Measurements from ENCODE around the gene GOLGA6B.
"Not testable (repeated sequence)": the region's sequence is repeated elsewhere in the genome, so short reads cannot be mapped to it uniquely, and the experiment has no call there.

The GOLGA6B gene

GRCh38 chr15:72616491-72617210 is 37.8 kb upstream of the GOLGA6B start:
- Histone ChIP-seq H3K4me3 (no peak overlapping the region), H3K27ac (no peak overlapping the region), H3K4me1 (no peaks in the 10 kb centered on the region), H3K9me3 (no peaks in the 10 kb centered on the region), H3K27me3 (no peaks in the 10 kb centered on the region), H3K36me3 (no peaks in the 10 kb centered on the region)
- intact Hi-C loops (cut with DNase I; ENCODE audit: low total_unique reads) = no loop called here
- DNase-seq = no peak
- no peak for TF ChIP-seq CTCF (IDR thresholded peaks at IDR 0.05)

- H3K27me3 ChIP-seq; DNase-seq; H3K4me1 ChIP-seq; H3K27ac ChIP-seq; intact Hi-C loops (cut with DNase I; ENCODE audit: low total_unique reads); H3K9me3 ChIP-seq; H3K36me3 ChIP-seq; H3K4me3 ChIP-seq: not testable (repeated sequence)
Observed at GRCh38 chr15:72623854-72624253, 30.6 kb upstream of the GOLGA6B start.

- H3K36me3 ChIP-seq; H3K27ac ChIP-seq; intact Hi-C loops (cut with DNase I; ENCODE audit: low total_unique reads); DNase-seq; H3K4me3 ChIP-seq; H3K9me3 ChIP-seq; H3K27me3 ChIP-seq; H3K4me1 ChIP-seq: not testable (repeated sequence)
Observed at GRCh38 chr15:72626153-72626552, 28.3 kb upstream of the GOLGA6B start.

DNA sequence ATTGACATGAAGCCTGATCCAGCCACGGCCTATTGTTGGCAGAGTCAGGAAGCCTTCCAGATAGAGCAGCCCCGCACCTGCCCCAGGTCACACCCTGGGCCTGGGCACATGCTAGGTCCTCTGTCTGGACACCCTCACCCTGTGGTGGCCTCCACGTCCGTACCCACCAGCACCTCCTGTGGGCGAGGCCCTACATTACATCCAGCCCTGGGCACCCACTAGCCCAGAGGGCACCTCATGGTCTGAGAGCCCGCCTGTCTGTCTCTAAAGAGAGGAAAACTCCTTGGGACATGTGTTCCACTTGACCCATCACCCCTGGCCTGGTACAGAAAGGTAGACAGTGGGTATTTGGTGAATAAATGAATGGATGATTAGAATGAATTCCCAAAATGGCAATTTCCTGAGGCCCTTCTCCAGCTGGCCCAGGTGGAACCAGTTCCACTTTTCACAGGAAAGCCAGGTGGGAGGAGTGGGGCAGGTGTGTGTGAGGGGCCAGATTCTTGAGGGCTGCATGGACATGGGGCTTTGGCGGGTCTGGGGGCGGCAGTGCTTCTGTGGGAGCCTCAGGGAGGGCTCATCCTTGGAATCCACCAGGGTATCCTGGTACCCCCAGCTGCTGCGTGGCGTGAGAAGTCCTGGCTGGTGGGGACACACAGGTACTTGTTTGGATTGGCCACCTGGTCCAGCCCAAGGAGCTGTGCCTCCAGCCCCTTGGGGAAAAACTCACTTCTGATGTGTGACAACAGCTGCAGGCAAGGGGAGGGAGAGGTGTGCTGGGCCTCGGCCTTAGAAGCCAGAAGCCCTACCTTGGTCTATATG is 26.0 kb upstream of the GOLGA6B start:
- H3K27ac ChIP-seq; intact Hi-C loops (cut with DNase I; ENCODE audit: low total_unique reads); DNase-seq: not testable (repeated sequence)

DNA sequence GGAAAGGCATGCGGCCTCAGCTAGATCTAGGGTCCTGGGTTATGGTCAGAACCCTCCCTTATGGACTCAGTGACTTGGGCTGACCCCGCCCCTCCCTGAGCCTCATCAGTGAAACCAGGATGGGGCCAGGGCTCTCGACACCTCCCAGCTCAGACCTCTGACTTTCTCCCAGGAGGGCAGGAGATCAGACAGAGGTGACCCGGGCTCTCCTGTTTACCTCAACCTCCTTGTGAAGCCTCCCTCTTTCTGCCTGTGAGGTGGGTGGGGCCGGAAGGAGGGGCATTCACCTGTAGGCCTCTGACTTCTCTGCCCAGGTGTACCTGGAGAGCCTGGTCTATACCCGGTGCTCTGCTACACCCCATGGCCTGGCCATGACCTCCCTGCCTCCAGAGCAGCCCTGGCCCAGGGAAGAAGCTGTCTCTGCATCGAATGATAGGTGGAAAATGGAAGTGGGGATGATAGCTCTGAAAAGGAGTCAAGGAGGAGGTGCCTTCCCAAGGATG is 25.4 kb upstream of the GOLGA6B start:
- intact Hi-C loops (cut with DNase I; ENCODE audit: low total_unique reads); H3K27me3 ChIP-seq; H3K27ac ChIP-seq; H3K9me3 ChIP-seq; DNase-seq; H3K36me3 ChIP-seq; H3K4me1 ChIP-seq; H3K4me3 ChIP-seq: not testable (repeated sequence)

More for the DNA sequence above, 26.0 kb upstream of the GOLGA6B start:
- not testable (repeated sequence) for H3K4me3 ChIP-seq, H3K27me3 ChIP-seq, H3K9me3 ChIP-seq, H3K4me1 ChIP-seq, H3K36me3 ChIP-seq

- Histone ChIP-seq H3K27ac (peak overlapping the region; percentile 50 to 54), H3K4me3 (peak overlapping the region; percentile 43 to 48)
- H3K9me3 ChIP-seq; intact Hi-C loops (cut with DNase I; ENCODE audit: low total_unique reads); H3K4me1 ChIP-seq; H3K36me3 ChIP-seq; H3K27me3 ChIP-seq: not testable (repeated sequence)
- peak; percentile 87 to 90 for DNase-seq
Observed at GRCh38 chr15:72636519-72637282, 17.8 kb upstream of the GOLGA6B start.

GRCh38 chr15:72639759-72640483 is 14.6 kb upstream of the GOLGA6B start:
- H3K9me3 ChIP-seq; H3K4me3 ChIP-seq; H3K27ac ChIP-seq; intact Hi-C loops (cut with DNase I; ENCODE audit: low total_unique reads); H3K36me3 ChIP-seq; H3K4me1 ChIP-seq; DNase-seq; H3K27me3 ChIP-seq: not testable (repeated sequence)

GRCh38 chr15:72642271-72642670 is 12.2 kb upstream of the GOLGA6B start:
- H3K27ac ChIP-seq; H3K27me3 ChIP-seq; DNase-seq; intact Hi-C loops (cut with DNase I; ENCODE audit: low total_unique reads); H3K4me3 ChIP-seq; H3K36me3 ChIP-seq; H3K4me1 ChIP-seq; H3K9me3 ChIP-seq: not testable (repeated sequence)

DNA sequence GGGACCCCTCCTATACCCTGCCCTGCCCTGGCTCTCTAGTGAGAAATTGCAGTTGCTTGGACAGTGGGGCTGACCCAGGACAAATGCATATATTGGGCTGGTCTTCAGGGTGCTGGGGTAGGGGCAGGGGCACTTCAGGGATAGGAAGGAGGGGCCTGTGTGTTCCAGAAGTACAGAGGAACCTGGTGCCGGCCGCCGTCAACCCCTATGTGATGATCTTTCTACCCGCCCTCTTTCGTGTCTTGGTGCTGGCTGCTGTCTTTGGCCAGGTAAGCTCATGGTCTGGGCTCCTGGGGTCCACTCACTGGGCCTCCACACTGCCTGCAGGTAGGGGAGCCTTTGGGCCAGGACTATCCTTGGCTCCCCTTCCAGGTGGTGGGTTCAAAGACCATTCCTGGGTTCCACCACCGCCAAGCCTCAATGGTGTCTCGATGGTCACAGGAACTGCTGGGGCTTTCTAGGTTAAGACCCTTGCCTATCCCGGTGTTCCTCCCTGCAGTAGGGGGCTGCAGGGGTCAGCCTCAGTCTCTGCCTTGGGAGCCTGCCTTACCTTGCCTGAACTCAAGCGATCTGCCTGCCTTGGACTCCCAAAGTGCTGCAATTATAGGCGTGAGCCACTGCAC is 5.8 kb upstream of the GOLGA6B start:
- H3K9me3 ChIP-seq; H3K27me3 ChIP-seq; DNase-seq; H3K4me1 ChIP-seq; H3K4me3 ChIP-seq; intact Hi-C loops (cut with DNase I; ENCODE audit: low total_unique reads); H3K27ac ChIP-seq; H3K36me3 ChIP-seq: not testable (repeated sequence)

GRCh38 chr15:72656014-72656413 is 1.5 kb downstream of the GOLGA6B start:
- H3K27ac ChIP-seq; H3K27me3 ChIP-seq; intact Hi-C loops (cut with DNase I; ENCODE audit: low total_unique reads); DNase-seq; H3K9me3 ChIP-seq; H3K36me3 ChIP-seq; H3K4me3 ChIP-seq; H3K4me1 ChIP-seq: not testable (repeated sequence)

- intact Hi-C loops (cut with DNase I; ENCODE audit: low total_unique reads); H3K4me3 ChIP-seq; H3K27me3 ChIP-seq; H3K27ac ChIP-seq; H3K4me1 ChIP-seq; DNase-seq; H3K9me3 ChIP-seq; H3K36me3 ChIP-seq: not testable (repeated sequence)
Observed at GRCh38 chr15:72661081-72661480, 6.6 kb downstream of the GOLGA6B start.

GRCh38 chr15:72663931-72664330 is 9.4 kb downstream of the GOLGA6B start:
- DNase-seq; H3K27ac ChIP-seq; intact Hi-C loops (cut with DNase I; ENCODE audit: low total_unique reads); H3K9me3 ChIP-seq; H3K4me1 ChIP-seq; H3K4me3 ChIP-seq; H3K36me3 ChIP-seq; H3K27me3 ChIP-seq: not testable (repeated sequence)

Measured in tibial artery (tissue), 4 donors.